GM21423 (cell line): ENCODE data around the gene MAP2K4.
"Not testable (repeated sequence)": the region's sequence is repeated elsewhere in the genome, so short reads cannot be mapped to it uniquely, and the experiment has no call there.

Experiments used
- ATAC-seq: cut with Tn5 transposase; IDR thresholded peaks from one replicate; pipeline ENCODE4 v1.9.1; 2021; ENCODE audit warnings: mild to moderate bottlenecking, moderate library complexity; ENCODE audit not compliant: unreplicated experiment

The MAP2K4 gene

DNA sequence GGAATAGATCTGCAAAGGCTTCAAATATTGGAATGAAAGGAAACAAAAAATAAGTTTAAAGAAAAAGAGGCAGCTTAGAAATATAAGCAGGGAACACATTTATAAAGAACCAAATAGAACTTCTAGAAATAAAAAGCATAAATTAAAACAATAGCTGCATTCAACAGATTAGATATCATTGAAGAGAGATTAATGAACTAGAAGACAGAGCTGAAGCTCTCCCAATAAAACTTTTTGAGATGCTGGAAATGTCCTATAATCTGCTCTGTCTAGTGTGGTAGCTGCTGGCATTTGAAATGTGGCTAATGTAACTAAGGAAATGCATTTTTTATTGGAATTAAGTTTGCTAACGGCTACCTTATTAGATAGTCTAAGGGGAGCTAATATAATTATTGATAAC is 115.6 kb downstream of the MAP2K4 start:
- ATAC-seq, result no peak

DNA sequence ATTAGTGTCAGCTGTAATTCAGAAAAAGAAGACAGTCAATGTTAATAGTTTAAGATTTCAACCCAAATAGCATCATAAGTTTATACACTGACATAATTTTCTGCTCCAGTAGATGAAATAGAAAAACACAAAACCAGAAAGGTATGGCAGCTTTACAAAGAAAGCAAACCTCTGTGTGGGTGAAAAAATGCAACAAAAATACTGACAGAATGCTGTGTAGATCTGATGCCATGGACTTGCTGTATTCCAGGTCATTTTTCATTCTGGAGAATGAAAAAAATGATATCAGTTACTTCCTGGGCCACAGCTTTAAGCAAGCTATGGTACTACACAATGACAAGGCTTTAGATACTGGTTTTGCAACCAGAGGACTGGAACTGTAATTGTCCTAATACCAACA is 116.0 kb downstream of the MAP2K4 start:
- no peak for ATAC-seq

DNA sequence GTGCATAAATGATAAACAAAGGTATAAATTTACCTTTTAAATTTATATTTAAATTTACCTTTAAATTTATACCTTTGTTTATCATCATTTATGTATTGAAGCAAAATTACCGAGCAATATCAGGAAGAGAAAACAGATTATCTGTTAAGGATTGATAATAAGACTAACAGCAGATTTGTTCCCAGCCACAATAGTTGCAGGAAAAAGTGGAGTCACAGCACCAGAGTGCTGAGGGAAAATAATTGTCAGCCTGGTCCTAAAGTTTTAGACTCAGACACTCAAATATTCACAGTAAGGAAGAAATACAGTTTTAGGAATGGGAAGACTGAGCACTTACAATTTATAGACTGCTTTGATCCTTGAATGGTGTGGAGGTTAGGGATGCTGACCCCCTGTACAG is 117.2 kb downstream of the MAP2K4 start:
- no peak for ATAC-seq

DNA sequence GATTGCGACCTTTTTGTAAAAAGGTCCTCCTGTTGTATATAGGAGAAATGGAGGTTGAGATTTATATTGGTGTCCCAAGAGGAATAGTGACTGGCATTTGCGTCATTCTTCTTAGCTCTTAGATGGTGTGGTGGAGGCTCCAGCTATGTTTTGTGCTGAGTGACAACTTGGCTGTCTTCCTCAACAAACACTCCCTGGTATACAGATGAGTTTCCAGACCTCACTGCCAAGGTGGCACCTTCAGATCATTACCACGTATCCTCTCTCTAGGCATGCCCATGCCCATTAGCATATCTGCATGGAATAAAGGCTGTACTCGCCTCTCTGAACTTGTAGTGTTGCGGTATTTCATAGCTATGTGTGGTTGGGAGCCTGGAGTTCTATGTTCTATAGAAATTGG is 120.0 kb downstream of the MAP2K4 start:
- ATAC-seq, result no peak

DNA sequence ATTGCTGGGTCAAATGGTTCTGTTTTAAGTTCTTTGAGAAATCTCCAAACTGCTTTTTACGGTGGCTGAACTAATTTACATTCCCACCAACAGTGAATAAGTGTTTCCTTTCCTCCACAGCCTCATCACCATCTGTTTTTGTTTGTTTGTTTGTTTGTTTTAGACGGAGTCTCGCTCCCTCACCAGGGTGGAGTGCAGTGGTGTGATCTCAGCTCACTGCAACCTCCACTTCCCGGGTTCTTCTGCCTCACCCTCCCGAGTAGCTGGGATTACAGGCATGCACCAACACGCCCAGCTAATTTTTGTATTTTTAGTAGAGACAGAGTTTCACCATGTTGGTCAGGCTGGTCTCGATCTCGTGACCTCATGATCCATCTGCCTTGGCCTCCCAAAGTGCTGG is 141.5 kb downstream of the MAP2K4 start:
- not testable (repeated sequence) for ATAC-seq

DNA sequence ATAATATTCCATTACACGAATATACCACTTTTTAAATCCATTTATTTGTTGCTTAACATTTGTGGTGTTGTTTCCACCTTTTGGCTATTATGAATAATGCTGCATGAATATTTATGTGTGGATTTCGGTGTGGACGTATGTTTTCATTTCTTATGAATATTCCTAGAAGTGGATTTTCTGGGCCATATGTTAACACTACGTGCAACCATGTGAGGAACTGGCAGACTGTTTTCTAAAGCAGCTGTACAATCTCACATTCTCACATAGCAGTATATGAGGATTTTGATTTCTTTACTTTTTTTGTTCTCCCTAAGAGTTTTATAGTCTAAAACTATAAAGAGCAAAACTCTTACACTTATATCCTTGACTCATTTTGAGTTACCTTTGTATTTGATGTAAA is 143.4 kb downstream of the MAP2K4 start:
- no peak for ATAC-seq

DNA sequence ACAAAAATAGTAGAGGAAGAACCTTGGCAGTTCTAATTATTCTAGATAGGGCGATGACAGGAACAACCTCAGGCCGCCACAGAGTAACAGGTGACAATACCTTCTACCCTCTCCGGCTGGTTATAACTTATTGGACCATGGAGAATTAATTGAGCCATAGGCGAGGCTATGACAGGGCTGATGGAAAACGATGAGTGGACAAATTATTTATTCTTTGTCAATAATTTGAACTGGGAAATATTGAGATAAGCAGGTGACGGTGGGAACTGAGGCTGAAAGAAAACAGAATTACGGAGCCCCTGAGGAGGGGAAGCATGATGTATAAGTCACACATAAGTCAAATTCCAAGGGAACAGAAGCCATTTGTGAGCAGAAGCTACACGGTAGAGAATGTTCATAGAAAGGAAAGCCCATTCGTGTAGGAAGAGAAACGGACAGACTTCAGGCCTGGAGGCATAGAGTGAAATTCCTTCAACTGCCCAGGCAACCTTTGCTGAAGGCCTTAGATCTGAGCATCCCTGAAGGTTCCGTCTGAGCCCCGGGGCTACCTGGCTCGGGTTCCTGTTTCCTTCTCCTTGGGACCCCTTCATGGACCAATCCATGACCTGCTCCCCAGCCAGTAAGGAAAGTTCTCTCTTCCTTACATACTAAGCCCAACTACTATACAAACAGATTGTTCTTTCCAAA is 158.1 kb downstream of the MAP2K4 start:
- no peak for ATAC-seq

DNA sequence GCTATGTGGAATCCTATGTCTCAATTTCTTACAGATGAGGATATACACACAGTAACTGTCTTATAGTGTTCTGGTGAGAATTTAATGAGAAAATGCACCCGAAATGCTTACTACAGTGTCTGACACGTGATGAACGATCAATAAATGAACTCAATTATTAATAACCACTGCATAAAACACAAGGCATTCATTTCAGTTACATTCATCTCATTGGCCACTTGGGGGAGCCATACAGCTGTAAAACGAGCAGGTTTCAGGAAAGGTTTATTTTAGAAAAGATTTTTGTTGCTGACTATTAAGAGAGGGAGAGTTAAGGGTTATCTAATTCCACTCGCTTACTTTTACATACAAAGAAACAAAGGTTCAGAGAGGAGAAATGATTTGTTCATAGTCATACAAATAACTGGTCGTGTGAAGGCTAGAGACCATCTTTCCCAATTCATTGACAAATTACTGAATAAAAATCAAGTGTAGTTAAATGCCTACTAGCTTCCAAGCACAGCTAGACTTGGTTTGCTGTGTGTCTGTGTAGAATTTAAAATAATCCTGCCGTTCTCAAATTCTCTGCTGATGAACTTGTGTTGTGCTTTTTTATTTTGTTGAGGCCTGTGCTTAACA is 160.1 kb downstream of the MAP2K4 start:
- no peak for ATAC-seq

DNA sequence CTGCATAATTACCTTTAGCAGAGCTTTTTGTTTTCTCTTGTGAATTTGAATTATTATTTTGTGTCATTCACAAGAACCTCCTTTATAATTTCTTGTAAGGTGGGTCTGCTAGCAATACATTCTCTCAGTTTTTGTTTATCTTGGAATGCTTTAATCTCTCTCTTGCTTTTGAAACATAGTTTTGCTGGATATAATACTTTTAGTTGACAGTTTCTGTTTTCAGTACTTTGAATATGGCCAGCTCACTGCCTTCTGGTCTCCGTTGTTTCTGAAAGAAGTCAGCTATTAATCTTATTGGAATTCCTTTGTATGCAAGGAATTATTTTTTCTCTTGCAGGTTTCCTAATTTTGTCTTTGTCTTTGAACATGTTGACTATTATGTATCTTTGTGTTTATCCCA is 167.0 kb downstream of the MAP2K4 start:
- ATAC-seq, result no peak

DNA sequence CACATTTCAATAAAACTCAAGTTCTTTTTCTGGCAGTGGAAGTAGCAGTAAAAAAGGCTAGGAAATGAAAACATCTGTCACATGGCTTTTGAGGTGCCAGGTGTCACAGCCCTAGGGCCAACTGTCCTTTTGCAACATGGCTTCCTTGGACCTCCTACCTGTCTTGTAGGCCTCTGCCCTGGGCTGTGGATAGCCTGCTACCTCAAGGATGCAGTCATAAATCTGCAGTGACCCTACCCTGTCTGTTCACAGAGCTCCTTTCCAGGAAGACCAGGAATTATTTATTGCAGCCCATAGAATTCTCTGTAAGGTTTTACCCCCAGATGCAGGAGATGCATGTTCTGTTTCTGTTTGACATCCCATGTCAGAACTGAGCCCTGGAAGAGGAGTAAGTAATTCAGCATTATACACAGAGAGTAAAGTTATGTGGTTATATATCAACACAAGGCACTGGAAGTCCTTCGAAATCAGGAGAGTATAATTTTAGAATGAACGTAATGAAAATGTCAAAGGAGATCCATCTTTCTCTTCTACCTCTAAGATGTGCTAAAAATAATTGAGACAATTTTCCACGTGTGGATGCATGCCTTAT is 172.6 kb downstream of the MAP2K4 start:
- ATAC-seq, result no peak
